ENCODE data around the gene CPNE9. TPM values are rescaled to one million over a fixed set of nuclear protein-coding genes. Genes with fewer than 3 reads are reported as not detected.

The CPNE9 gene
- total RNA-seq, 1 donor from 2014 or later = not detected

DNA sequence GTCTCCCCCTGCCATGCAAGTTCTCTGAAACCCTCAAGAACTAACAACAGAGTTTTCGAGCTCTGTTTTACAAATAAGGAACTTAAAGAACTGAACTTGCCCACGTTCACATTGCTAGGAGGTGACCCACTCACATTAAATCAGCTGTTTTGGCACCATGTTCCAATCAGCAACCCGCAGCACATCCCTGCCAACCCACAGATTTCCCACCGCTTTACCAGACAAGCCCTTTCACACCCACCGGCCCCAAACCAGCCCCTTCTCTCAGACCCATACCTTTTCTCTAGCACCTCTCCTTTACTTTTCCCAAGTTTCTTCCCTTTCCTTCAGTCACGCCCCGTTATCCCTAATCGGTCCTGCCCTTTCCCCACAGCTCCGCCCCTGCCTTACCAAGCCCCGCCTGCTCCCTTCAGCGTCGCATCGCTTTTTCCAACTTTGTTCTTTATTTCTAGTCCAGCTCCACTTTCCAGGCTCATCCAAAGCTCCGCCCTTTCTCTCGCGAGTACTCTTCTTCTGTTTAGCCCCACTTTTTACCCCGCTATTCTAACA, 27.1 kb downstream of the CPNE9 start:
- DNase-seq (ENCODE audit: low read depth) (no peak), FAIRE-seq (no peak)
- peaks cover 7% of the 10 kb centered on the region for H3K36me3 ChIP-seq (ENCODE audit: control insufficient read depth, insufficient read depth, low read length)
- peak overlapping the region; percentile 86 for H3K4me3 ChIP-seq (ENCODE audit: low read depth, low read length)
- H3K27me3 ChIP-seq (ENCODE audit: control insufficient read depth, insufficient read depth, low read length) = no peaks in the 10 kb centered on the region
- TF ChIP-seq CTCF (IDR thresholded peaks at IDR 0.05; ENCODE audit: insufficient read depth, low read length, severe bottlenecking) = no peak

DNA sequence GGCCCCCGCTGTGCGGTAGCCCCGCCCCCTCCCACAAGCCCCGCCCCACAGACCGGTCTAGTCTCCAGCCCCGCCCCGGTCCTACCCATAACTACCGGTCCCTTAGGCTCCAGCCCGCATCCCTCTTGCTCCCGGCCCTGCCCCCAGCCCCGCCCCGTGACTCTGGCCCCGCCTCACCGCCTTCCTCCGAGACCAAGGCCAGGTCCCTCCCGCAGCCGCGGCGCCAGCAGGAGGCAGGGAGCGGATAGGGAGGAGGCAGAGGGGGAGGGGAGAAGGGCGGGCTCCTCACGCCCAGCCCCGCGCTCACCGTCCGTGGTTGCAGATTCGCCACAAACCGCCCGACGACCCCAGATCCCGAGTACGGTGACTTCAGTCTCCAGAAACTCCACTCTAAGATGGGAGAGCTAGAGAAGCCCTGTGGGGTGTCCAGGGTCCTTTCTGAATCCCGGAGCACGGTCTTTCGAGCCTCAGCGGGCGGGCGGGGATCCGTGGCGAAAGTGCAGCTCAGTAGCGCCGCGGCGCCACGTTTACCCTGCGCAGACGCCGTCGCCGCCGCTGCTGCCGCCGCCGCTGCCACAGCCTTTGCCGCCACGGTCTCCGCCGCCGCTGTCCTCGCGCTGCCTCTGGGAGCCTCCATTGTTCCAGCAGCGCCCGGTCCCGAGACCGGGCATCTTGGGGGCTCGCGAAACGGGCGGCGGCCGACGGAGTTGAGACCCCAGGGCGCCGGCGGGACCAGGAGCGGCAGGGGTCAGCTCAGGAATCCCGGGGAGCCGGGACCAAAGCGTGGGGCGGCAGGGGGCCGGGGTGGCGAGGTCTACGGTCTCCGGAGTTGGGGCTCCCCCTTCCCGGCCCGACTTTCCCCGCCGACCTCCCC, 27.8 kb downstream of the CPNE9 start, which contains the start of gene BRPF1:
BRPF1 (plus strand) TSS at position 530 of the 874 bp plus-strand sequence. CDS start 2,406 bp downstream, outside the sequence.
- FAIRE-seq (no peak), DNase-seq (ENCODE audit: low read depth) (peak; percentile 92)
- peak; percentile 24 for TF ChIP-seq CTCF (IDR thresholded peaks at IDR 0.05; ENCODE audit: insufficient read depth, low read length, severe bottlenecking)

DNA sequence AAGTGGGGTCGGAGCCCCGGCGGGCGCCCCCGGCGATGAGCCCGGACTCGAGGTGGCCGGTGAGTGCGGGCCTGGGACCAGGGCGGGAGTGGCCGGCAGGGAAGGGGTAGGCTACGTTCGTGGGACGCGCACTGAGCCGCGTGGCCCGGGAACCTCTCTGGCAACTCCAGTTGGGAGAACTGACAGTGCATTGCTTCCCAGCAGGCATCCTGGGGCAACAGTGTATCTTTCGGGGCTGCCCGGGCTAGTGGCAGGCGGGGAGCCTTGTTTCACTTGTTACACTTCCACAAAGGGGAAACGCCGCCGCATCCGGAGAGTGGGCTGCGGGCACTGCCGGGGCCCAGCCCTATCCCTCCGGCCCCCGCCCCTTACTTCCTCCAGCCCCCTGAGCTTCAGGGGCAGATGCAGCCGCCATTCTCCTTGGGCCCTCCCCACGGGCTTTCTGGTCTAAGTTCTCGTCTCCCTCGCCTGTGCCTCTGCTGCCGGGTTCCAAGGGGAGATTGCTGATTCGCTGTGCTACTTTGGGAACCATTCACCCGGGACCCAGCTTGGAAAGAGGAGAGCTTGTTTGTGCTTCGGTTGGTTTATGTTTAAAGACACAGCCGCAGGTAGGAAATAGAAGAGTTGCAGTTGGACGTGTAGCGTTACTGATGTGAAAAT, 28.6 kb downstream of the CPNE9 start:
- Histone ChIP-seq H3K27me3 (ENCODE audit: control insufficient read depth, insufficient read depth, low read length) (no peaks in the 10 kb centered on the region), H3K4me3 (ENCODE audit: low read depth, low read length) (peak overlapping the region; percentile 86), H3K36me3 (ENCODE audit: control insufficient read depth, insufficient read depth, low read length) (peaks cover 14% of the 10 kb centered on the region)
- DNase-seq (ENCODE audit: low read depth) = no peak
- no peak for TF ChIP-seq CTCF (IDR thresholded peaks at IDR 0.05; ENCODE audit: insufficient read depth, low read length, severe bottlenecking)
- no peak for FAIRE-seq

More for the DNA sequence above, 27.8 kb downstream of the CPNE9 start, which contains the start of gene BRPF1:
- peak within 1 kb of the TSS; percentile 86 for H3K4me3 ChIP-seq (ENCODE audit: low read depth, low read length)
- no peaks in the 10 kb centered on the region for H3K27me3 ChIP-seq (ENCODE audit: control insufficient read depth, insufficient read depth, low read length)
- H3K36me3 ChIP-seq (ENCODE audit: control insufficient read depth, insufficient read depth, low read length) = peaks cover 9% of the 10 kb centered on the region

- H3K4me3 ChIP-seq (ENCODE audit: low read depth, low read length) = peak overlapping the region; percentile 86
- TF ChIP-seq CTCF (IDR thresholded peaks at IDR 0.05; ENCODE audit: insufficient read depth, low read length, severe bottlenecking) = peak; percentile 11
- no peaks in the 10 kb centered on the region for H3K27me3 ChIP-seq (ENCODE audit: control insufficient read depth, insufficient read depth, low read length)
- FAIRE-seq (no peak), DNase-seq (ENCODE audit: low read depth) (no peak)
- peaks cover 14% of the 10 kb centered on the region for H3K36me3 ChIP-seq (ENCODE audit: control insufficient read depth, insufficient read depth, low read length)
Measured at GRCh38 chr3:9732740-9733115, 29.1 kb downstream of the CPNE9 start.

- no peak for TF ChIP-seq CTCF (IDR thresholded peaks at IDR 0.05; ENCODE audit: insufficient read depth, low read length, severe bottlenecking)
- H3K4me3 ChIP-seq (ENCODE audit: low read depth, low read length) = no peak overlapping the region
- DNase-seq (ENCODE audit: low read depth) (no peak), FAIRE-seq (no peak)
- H3K27me3 ChIP-seq (ENCODE audit: control insufficient read depth, insufficient read depth, low read length) = no peaks in the 10 kb centered on the region
- peaks cover 31% of the 10 kb centered on the region for H3K36me3 ChIP-seq (ENCODE audit: control insufficient read depth, insufficient read depth, low read length)
Measured at GRCh38 chr3:9736831-9737230, 33.2 kb downstream of the CPNE9 start.
